Measurements from ENCODE around the gene NAA80. TPM values are rescaled to one million over a fixed set of nuclear protein-coding genes. Genes with fewer than 3 reads are reported as not detected.

NAA80 gene
- total RNA-seq, 1 experiment from 2014 or later: 25.2 TPM

DNA sequence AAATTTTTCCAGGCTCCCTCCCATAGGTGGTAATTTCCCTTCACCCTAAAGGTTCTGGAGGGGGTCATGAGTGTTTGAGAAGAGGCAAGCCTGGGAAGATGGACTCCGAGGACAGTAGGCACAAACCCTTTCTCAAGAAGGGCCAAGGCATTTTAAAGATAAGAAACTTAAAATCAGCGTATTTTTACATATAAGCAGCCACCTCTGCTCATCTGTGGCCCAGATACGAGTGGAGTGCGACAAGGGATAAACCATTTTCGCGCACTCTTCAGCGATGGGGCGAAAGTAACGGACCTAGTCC is 40.9 kb upstream of the NAA80 start:
- Histone ChIP-seq H3K27ac (no peak overlapping the region), H3K9me2 (ENCODE audit: insufficient read depth) (no peaks in the 10 kb centered on the region), H3K4me2 (no peak overlapping the region), H2AFZ (no peak overlapping the region), H3K36me3 (ENCODE audit: low read depth) (no peaks in the 10 kb centered on the region), H4K20me1 (ENCODE audit: insufficient read depth) (no peaks in the 10 kb centered on the region), H3K4me1 (replicated peaks; ENCODE audit: insufficient read depth) (peaks cover 19% of the 10 kb centered on the region), H3K4me3 (no peak overlapping the region), H3K79me2 (ENCODE audit: low read depth) (peaks cover 20% of the 10 kb centered on the region), H3F3A (ENCODE audit: insufficient read depth, low read depth) (peaks cover 30% of the 10 kb centered on the region; the same call in 1 of the 2 replicates), H3K27me3 (ENCODE audit: insufficient read depth, low read depth) (no peaks in the 10 kb centered on the region), H3K9me3 (ENCODE audit: insufficient read depth, low read depth) (no peaks in the 10 kb centered on the region)
- BruUV-seq (replicated peaks): no TSS peak
- ChIA-PET POLR2A (ENCODE audit: unreplicated experiment) (interaction anchor here (0.8 kb wide), 1 partner anchor 106 kb away, joined by 3 read pairs; no protein-coding TSS in a partner anchor), CTCF (no interaction called here)
- no peak for DNase-seq
- intact Hi-C loops (cut with micrococcal nuclease; ENCODE audit: unreplicated experiment): no loop called here
- TF ChIP-seq, protein P1, sequence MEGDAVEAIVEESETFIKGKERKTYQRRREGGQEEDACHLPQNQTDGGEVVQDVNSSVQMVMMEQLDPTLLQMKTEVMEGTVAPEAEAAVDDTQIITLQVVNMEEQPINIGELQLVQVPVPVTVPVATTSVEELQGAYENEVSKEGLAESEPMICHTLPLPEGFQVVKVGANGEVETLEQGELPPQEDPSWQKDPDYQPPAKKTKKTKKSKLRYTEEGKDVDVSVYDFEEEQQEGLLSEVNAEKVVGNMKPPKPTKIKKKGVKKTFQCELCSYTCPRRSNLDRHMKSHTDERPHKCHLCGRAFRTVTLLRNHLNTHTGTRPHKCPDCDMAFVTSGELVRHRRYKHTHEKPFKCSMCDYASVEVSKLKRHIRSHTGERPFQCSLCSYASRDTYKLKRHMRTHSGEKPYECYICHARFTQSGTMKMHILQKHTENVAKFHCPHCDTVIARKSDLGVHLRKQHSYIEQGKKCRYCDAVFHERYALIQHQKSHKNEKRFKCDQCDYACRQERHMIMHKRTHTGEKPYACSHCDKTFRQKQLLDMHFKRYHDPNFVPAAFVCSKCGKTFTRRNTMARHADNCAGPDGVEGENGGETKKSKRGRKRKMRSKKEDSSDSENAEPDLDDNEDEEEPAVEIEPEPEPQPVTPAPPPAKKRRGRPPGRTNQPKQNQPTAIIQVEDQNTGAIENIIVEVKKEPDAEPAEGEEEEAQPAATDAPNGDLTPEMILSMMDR (conservative IDR thresholded peaks at IDR 0.05): no peak
- TF ChIP-seq EZH2 (IDR thresholded peaks at IDR 0.05; ENCODE audit: low read depth): no peak

DNA sequence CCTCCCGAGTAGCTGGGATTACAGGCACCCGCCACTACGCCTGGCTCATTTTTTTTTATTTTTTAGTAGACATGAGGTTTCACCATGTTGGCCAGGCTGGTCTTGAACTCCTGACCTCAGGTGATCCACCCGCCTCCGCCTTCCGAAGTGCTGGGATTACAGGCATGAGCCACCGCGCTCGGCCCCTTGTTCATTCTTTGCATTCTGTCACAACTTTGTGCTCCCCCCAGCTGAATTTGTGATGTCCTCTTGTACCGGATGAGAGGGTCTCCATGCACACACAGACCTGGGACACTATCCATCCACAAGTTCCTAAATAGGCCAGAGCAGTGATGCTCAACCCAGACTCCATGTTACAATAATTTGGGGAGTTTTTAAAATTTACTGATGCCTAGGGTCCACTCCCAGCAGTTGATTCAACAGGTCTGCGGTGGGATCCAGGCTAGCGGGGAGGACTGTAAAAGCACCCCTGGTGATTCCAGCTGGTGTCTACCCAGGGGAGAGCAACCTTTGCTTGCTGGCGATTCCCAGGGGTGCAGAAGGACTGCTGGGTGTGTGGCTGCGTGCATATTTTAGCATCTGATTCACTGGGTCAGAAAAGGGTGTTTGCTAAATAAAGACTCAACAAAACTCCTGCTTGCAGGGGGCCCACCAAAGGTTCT is 40.4 kb upstream of the NAA80 start:
- Histone ChIP-seq H3K4me1 (replicated peaks; ENCODE audit: insufficient read depth) (peaks cover 24% of the 10 kb centered on the region), H3K4me3 (no peak overlapping the region)
- POLR2A ChIA-PET (ENCODE audit: unreplicated experiment): no interaction called here

DNA sequence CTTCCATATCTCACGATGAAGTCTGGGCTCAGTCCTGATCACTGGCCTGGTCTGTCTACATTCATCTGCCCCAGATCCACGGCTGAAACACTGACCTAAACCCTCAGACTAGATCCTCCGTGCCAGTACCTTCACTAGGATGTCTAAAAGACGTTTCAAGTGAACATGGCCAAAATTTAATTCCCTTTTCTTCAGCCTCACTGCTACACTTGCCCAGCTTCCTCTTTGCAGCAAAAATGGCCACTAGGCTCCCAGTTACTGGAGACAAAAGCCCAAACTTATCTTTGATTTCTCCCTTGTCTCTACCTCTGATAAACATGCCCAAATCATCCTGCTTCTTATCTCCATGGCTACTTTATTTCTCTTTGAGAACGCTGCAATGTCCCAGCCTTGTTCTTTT is 39.8 kb upstream of the NAA80 start:
- Histone ChIP-seq H3K4me1 (replicated peaks; ENCODE audit: insufficient read depth) (peaks cover 25% of the 10 kb centered on the region), H3K9me3 (ENCODE audit: insufficient read depth, low read depth) (no peaks in the 10 kb centered on the region), H3K27me3 (ENCODE audit: insufficient read depth, low read depth) (no peaks in the 10 kb centered on the region), H3K27ac (no peak overlapping the region), H3K79me2 (ENCODE audit: low read depth) (peaks cover 32% of the 10 kb centered on the region), H4K20me1 (ENCODE audit: insufficient read depth) (no peaks in the 10 kb centered on the region), H3K4me3 (no peak overlapping the region), H3K4me2 (peak overlapping the region; percentile 73), H3F3A (ENCODE audit: insufficient read depth, low read depth) (peaks cover 37% of the 10 kb centered on the region; the same call in 1 of the 2 replicates), H3K9me2 (ENCODE audit: insufficient read depth) (no peaks in the 10 kb centered on the region), H3K36me3 (ENCODE audit: low read depth) (no peaks in the 10 kb centered on the region), H2AFZ (no peak overlapping the region)
- no peak for DNase-seq
- TF ChIP-seq EZH2 (IDR thresholded peaks at IDR 0.05; ENCODE audit: low read depth): no peak
- intact Hi-C loops (cut with micrococcal nuclease; ENCODE audit: unreplicated experiment): loop anchor here (5.0 kb wide), 2 partner anchors 72 to 112 kb away; partner anchors contain the start of gene SEMA3B
- POLR2A ChIA-PET (ENCODE audit: unreplicated experiment): no interaction called here
- BruUV-seq (replicated peaks): no TSS peak
- CTCF ChIA-PET: interaction anchor here (0.7 kb wide), 1 partner anchor 54 kb away, joined by 10 read pairs; no protein-coding TSS in a partner anchor

More for the DNA sequence above, 40.4 kb upstream of the NAA80 start:
- Histone ChIP-seq H3K36me3 (ENCODE audit: low read depth) (no peaks in the 10 kb centered on the region), H2AFZ (no peak overlapping the region), H3K79me2 (ENCODE audit: low read depth) (peaks cover 25% of the 10 kb centered on the region), H4K20me1 (ENCODE audit: insufficient read depth) (no peaks in the 10 kb centered on the region), H3F3A (ENCODE audit: insufficient read depth, low read depth) (peaks cover 35% of the 10 kb centered on the region; the same call in 1 of the 2 replicates), H3K9me3 (ENCODE audit: insufficient read depth, low read depth) (no peaks in the 10 kb centered on the region), H3K27ac (no peak overlapping the region), H3K9me2 (ENCODE audit: insufficient read depth) (no peaks in the 10 kb centered on the region), H3K27me3 (ENCODE audit: insufficient read depth, low read depth) (no peaks in the 10 kb centered on the region), H3K4me2 (no peak overlapping the region)
- intact Hi-C loops (cut with micrococcal nuclease; ENCODE audit: unreplicated experiment): loop anchor here (5.0 kb wide), 2 partner anchors 72 to 112 kb away; partner anchors contain the start of gene SEMA3B
- DNase-seq: no peak
- TF ChIP-seq, protein P1 (conservative IDR thresholded peaks at IDR 0.05): no peak
- CTCF ChIA-PET: no interaction called here
- no TSS peak for BruUV-seq (replicated peaks)

Measured in PC-9 (cell line).